HepG2 (cell line): ENCODE results near the gene FN1. TPM values are rescaled to one million over a fixed set of nuclear protein-coding genes. Genes with fewer than 3 reads are reported as not detected.
A peak's percentile ranks its signal among the peaks of the same experiment; 100 is the strongest.

Experiments used
- ADNP ChIP-seq: sonication (generic); formaldehyde crosslinking; IDR thresholded peaks from 2 replicates; pipeline ENCODE4 v1.4.0; 2020; ENCODE audit warnings: missing genetic modification reagents
- ARID2 ChIP-seq: sonication (generic); formaldehyde crosslinking; IDR thresholded peaks from 2 replicates; pipeline ENCODE4 v1.8.1; 2022; ENCODE audit warnings: mild to moderate bottlenecking, missing genetic modification reagents, borderline replicate concordance
- ERF ChIP-seq: IDR thresholded peaks from 2 replicates; pipeline ENCODE4 v1.6.1; 2018; ENCODE audit warnings: missing biosample characterization, missing genetic modification reagents
- FOSL2 ChIP-seq: sonication (generic); formaldehyde crosslinking; IDR thresholded peaks from 2 replicates; pipeline ENCODE4 v1.4.0; 2020; ENCODE audit warnings: missing genetic modification reagents
- FOXM1 ChIP-seq: sonication (generic); formaldehyde crosslinking; IDR thresholded peaks from 2 replicates; pipeline ENCODE4 v1.5.0; 2020; ENCODE audit warnings: missing genetic modification reagents
- HINFP ChIP-seq: sonication (generic); formaldehyde crosslinking; IDR thresholded peaks from 2 replicates; pipeline ENCODE4 v1.4.0; 2020; ENCODE audit warnings: low read depth, mild to moderate bottlenecking, missing genetic modification reagents
- IRF9 ChIP-seq: sonication (generic); formaldehyde crosslinking; IDR thresholded peaks from 2 replicates; pipeline ENCODE4 v1.8.0; 2022; ENCODE audit warnings: missing genetic modification reagents, mild to moderate bottlenecking, borderline replicate concordance
- JUN ChIP-seq: sonication (generic); formaldehyde crosslinking; IDR thresholded peaks from 2 replicates; pipeline ENCODE4 v1.4.0; 2020; ENCODE audit warnings: mild to moderate bottlenecking, missing genetic modification reagents
- KLF9 ChIP-seq: IDR thresholded peaks from 2 replicates; pipeline ENCODE4 v1.6.1; 2016; ENCODE audit warnings: low read depth
- NR1H2 ChIP-seq: sonication (generic); formaldehyde crosslinking; IDR thresholded peaks from 2 replicates; pipeline ENCODE4 v1.8.1; 2022; ENCODE audit warnings: low read depth, missing genetic modification reagents, borderline replicate concordance
- RXRB ChIP-seq: IDR thresholded peaks from 2 replicates; pipeline ENCODE4 v1.6.1; 2016; ENCODE audit warnings: borderline replicate concordance, missing genetic modification reagents, missing compliant biosample characterization
- TAF1 ChIP-seq: sonication (generic); formaldehyde crosslinking; IDR thresholded peaks from 2 replicates; pipeline ENCODE4 v1.4.0; 2020; ENCODE audit warnings: missing genetic modification reagents
- THAP11 ChIP-seq: IDR thresholded peaks from 2 replicates; pipeline ENCODE4 v1.6.1; 2016; ENCODE audit warnings: missing biosample characterization, missing genetic modification reagents
- TRIM24 ChIP-seq: sonication (generic); formaldehyde crosslinking; IDR thresholded peaks from 2 replicates; pipeline ENCODE4 v1.8.0; 2022; ENCODE audit warnings: mild to moderate bottlenecking, missing genetic modification reagents
- ZBTB38 ChIP-seq: sonication (generic); formaldehyde crosslinking; IDR thresholded peaks from 2 replicates; pipeline ENCODE4 v1.5.1; 2020; ENCODE audit warnings: mild to moderate bottlenecking, missing genetic modification reagents
- ZBTB49 ChIP-seq: sonication (generic); formaldehyde crosslinking; IDR thresholded peaks from 2 replicates; pipeline ENCODE4 v1.4.0; 2020; ENCODE audit warnings: missing genetic modification reagents, borderline replicate concordance
- ZFP82 ChIP-seq: sonication (generic); formaldehyde crosslinking; IDR thresholded peaks from 2 replicates; pipeline ENCODE4 v1.5.1; 2020; ENCODE audit warnings: mild to moderate bottlenecking, missing genetic modification reagents, borderline replicate concordance
- ZIK1 ChIP-seq: sonication (generic); formaldehyde crosslinking; IDR thresholded peaks from 2 replicates; pipeline ENCODE4 v1.5.0; 2020; ENCODE audit warnings: mild to moderate bottlenecking, low read depth, missing genetic modification reagents, borderline replicate concordance
- ZMAT5 ChIP-seq: sonication (generic); formaldehyde crosslinking; IDR thresholded peaks from 2 replicates; pipeline ENCODE4 v1.5.0; 2020; ENCODE audit warnings: mild to moderate bottlenecking, low read depth, missing genetic modification reagents, borderline replicate concordance
- ZMYM4 ChIP-seq: sonication (generic); formaldehyde crosslinking; IDR thresholded peaks from 2 replicates; pipeline ENCODE4 v1.8.1; 2023; ENCODE audit warnings: mild to moderate bottlenecking, missing genetic modification reagents
- ZNF225 ChIP-seq: sonication (generic); formaldehyde crosslinking; IDR thresholded peaks from 2 replicates; pipeline ENCODE4 v1.4.0; 2020; ENCODE audit warnings: mild to moderate bottlenecking, missing genetic modification reagents
- ZNF253 ChIP-seq: sonication (generic); formaldehyde crosslinking; IDR thresholded peaks from 2 replicates; pipeline ENCODE4 v1.8.0; 2022; ENCODE audit warnings: mild to moderate bottlenecking, missing genetic modification reagents, borderline replicate concordance
- ZNF274 ChIP-seq: sonication (generic); formaldehyde crosslinking; IDR thresholded peaks from 2 replicates; pipeline ENCODE4 v1.5.1; 2020; ENCODE audit warnings: mild to moderate bottlenecking, missing genetic modification reagents
- ZNF296 ChIP-seq: sonication (generic); formaldehyde crosslinking; conservative IDR thresholded peaks from 2 replicates; pipeline ENCODE4 v1.5.0; 2020; ENCODE audit warnings: mild to moderate bottlenecking, missing genetic modification reagents
- ZNF672 ChIP-seq: sonication (generic); formaldehyde crosslinking; IDR thresholded peaks from 2 replicates; pipeline ENCODE4 v1.8.1; 2022; ENCODE audit warnings: missing genetic modification reagents
- ZSCAN21 ChIP-seq: sonication (generic); formaldehyde crosslinking; IDR thresholded peaks from 2 replicates; pipeline ENCODE4 v1.8.0; 2022; ENCODE audit warnings: mild to moderate bottlenecking, missing genetic modification reagents, moderate library complexity, borderline replicate concordance
- ZSCAN30 ChIP-seq: sonication (generic); formaldehyde crosslinking; IDR thresholded peaks from 2 replicates; pipeline ENCODE4 v1.5.0; 2020; ENCODE audit warnings: mild to moderate bottlenecking, missing genetic modification reagents
- ZSCAN9 ChIP-seq: IDR thresholded peaks from 2 replicates; pipeline ENCODE4 v1.6.1; 2016; ENCODE audit warnings: borderline replicate concordance
- polyA plus RNA-seq, 8 experiments: library from polyadenylated mRNA; depleted of rRNA in 3 of 8; stranded (reverse) in 7 of 8; unstranded in 1 of 8; fragments of >200 nt; fragmentation: Illumina TruSeq in 4 of 8; extraction: Trizol in 4 of 8; gene quantifications; 2 replicates each; pipeline versions ENCODE4 v1.2.1 to v1.2.3, GENCODE V29; 2011 to 2016; ENCODE audit warnings: low read depth in 4 of 8, missing spikeins in 1 of 8, mixed read lengths in 1 of 8; ENCODE audit not compliant: insufficient read depth in 1 of 8
- total RNA-seq, 5 experiments: library from RNA; depleted of rRNA; stranded (reverse); fragments of >200 nt; fragmentation: Illumina TruSeq; extraction: Trizol; gene quantifications; 2 replicates each; pipeline ENCODE4 v1.2.3, GENCODE V29; 2016; ENCODE audit warnings: low read depth in 1 of 5

FN1 gene
- total and polyA plus RNA-seq, 2 of the 13 experiments (the other 11 are each of a cell fraction or from before 2014, with no cell fraction given) = 1,847 to 6,471 TPM

- TF ChIP-seq ZSCAN21 (0 out of 2 replicates have a peak, but pooled peaks have one; percentile 37), FOXM1 (CRISPR knock-in tag) (no peak), HINFP (CRISPR knock-in tag) (peak; percentile 28; the same call in 1 of the 2 replicates), NR1H2 (CRISPR knock-in tag) (no peak), RXRB (CRISPR knock-in tag) (peak; percentile 85), ADNP (no peak), ZSCAN30 (CRISPR knock-in tag) (no peak; the same call in 1 of the 2 replicates), TAF1 (no peak), ZNF225 (CRISPR knock-in tag) (no peak), ZBTB49 (CRISPR knock-in tag) (no peak), ZNF672 (CRISPR knock-in tag) (no peak), ZBTB38 (CRISPR knock-in tag) (peak; percentile 77; the same call in 1 of the 2 replicates), ZMAT5 (CRISPR knock-in tag) (no peak), THAP11 (CRISPR knock-in tag) (peak; percentile 62), ZNF296 (CRISPR knock-in tag) (no peak), ZIK1 (CRISPR knock-in tag) (no peak), ZNF253 (no peak), ARID2 (no peak), FOSL2 (CRISPR knock-in tag) (peak; percentile 86), JUN (CRISPR knock-in tag) (peak; percentile 63; the same call in 1 of the 2 replicates), IRF9 (CRISPR knock-in tag) (0 out of 2 replicates have a peak, but pooled peaks have one; percentile 43), ERF (CRISPR knock-in tag) (peak; percentile 82), TRIM24 (no peak), ZNF274 (CRISPR knock-in tag) (no peak), ZSCAN9 (CRISPR knock-in tag) (peak; percentile 54; the same call in 1 of the 2 replicates), ZFP82 (CRISPR knock-in tag) (no peak), ZMYM4 (peak; percentile 77), KLF9 (no peak)
Observed at GRCh38 chr2:215420471-215420935, 15.4 kb downstream of the FN1 start (continued).
